ENCODE measurements around the gene EIF2B2.

DNA sequence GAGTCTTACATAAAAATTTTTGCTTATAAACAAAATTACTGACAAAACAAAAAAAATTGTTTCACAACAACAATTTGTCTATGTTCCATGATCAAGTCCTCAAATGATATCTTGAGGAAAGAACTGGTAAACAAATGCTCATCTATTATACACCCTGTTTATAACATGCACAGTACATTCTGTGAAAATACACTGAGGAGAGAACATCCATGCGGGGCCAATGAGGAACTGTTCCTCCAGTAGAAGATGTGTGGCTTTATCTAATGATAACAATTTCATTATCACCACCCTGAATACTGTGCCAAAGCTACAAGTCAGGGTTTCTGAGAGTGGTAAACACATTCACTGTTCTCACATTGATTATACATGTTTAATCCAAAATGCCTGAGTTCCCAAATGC lies 37.8 kb downstream of the EIF2B2 start:
- TF ChIP-seq ZNF70 (CRISPR knock-in tag; IDR thresholded peaks at IDR 0.05) = no peak
- TF ChIP-seq, protein P1, sequence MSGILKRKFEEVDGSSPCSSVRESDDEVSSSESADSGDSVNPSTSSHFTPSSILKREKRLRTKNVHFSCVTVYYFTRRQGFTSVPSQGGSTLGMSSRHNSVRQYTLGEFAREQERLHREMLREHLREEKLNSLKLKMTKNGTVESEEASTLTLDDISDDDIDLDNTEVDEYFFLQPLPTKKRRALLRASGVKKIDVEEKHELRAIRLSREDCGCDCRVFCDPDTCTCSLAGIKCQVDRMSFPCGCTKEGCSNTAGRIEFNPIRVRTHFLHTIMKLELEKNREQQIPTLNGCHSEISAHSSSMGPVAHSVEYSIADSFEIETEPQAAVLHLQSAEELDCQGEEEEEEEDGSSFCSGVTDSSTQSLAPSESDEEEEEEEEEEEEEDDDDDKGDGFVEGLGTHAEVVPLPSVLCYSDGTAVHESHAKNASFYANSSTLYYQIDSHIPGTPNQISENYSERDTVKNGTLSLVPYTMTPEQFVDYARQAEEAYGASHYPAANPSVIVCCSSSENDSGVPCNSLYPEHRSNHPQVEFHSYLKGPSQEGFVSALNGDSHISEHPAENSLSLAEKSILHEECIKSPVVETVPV (CRISPR knock-in tag; IDR thresholded peaks at IDR 0.05) = no peak
- no peak for TF ChIP-seq ARNTL (CRISPR knock-in tag; IDR thresholded peaks at IDR 0.05; ENCODE audit: borderline replicate concordance, low read depth)
- TF ChIP-seq, protein P2, sequence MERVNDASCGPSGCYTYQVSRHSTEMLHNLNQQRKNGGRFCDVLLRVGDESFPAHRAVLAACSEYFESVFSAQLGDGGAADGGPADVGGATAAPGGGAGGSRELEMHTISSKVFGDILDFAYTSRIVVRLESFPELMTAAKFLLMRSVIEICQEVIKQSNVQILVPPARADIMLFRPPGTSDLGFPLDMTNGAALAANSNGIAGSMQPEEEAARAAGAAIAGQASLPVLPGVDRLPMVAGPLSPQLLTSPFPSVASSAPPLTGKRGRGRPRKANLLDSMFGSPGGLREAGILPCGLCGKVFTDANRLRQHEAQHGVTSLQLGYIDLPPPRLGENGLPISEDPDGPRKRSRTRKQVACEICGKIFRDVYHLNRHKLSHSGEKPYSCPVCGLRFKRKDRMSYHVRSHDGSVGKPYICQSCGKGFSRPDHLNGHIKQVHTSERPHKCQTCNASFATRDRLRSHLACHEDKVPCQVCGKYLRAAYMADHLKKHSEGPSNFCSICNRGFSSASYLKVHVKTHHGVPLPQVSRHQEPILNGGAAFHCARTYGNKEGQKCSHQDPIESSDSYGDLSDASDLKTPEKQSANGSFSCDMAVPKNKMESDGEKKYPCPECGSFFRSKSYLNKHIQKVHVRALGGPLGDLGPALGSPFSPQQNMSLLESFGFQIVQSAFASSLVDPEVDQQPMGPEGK (CRISPR knock-in tag; IDR thresholded peaks at IDR 0.05; ENCODE audit: borderline replicate concordance) = no peak
- no peak for TF ChIP-seq ZFP30 (CRISPR knock-in tag; IDR thresholded peaks at IDR 0.05)
- TF ChIP-seq, protein P3, sequence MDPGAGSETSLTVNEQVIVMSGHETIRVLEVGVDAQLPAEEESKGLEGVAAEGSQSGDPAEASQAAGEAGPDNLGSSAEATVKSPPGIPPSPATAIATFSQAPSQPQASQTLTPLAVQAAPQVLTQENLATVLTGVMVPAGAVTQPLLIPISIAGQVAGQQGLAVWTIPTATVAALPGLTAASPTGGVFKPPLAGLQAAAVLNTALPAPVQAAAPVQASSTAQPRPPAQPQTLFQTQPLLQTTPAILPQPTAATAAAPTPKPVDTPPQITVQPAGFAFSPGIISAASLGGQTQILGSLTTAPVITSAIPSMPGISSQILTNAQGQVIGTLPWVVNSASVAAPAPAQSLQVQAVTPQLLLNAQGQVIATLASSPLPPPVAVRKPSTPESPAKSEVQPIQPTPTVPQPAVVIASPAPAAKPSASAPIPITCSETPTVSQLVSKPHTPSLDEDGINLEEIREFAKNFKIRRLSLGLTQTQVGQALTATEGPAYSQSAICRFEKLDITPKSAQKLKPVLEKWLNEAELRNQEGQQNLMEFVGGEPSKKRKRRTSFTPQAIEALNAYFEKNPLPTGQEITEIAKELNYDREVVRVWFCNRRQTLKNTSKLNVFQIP (CRISPR knock-in tag; IDR thresholded peaks at IDR 0.05; ENCODE audit: borderline replicate concordance, low read depth) = no peak
- TF ChIP-seq PPARA (CRISPR knock-in tag; IDR thresholded peaks at IDR 0.05; ENCODE audit: borderline replicate concordance) = no peak
- TF ChIP-seq SNAI2 (CRISPR knock-in tag; IDR thresholded peaks at IDR 0.05) = no peak
- TF ChIP-seq TOX (CRISPR knock-in tag; IDR thresholded peaks at IDR 0.05; ENCODE audit: borderline replicate concordance) = no peak
- TF ChIP-seq, protein P4, sequence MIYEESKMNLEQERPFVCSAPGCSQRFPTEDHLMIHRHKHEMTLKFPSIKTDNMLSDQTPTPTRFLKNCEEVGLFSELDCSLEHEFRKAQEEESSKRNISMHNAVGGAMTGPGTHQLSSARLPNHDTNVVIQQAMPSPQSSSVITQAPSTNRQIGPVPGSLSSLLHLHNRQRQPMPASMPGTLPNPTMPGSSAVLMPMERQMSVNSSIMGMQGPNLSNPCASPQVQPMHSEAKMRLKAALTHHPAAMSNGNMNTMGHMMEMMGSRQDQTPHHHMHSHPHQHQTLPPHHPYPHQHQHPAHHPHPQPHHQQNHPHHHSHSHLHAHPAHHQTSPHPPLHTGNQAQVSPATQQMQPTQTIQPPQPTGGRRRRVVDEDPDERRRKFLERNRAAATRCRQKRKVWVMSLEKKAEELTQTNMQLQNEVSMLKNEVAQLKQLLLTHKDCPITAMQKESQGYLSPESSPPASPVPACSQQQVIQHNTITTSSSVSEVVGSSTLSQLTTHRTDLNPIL (CRISPR knock-in tag; IDR thresholded peaks at IDR 0.05; ENCODE audit: low read depth) = no peak
- TF ChIP-seq RARB (CRISPR knock-in tag; IDR thresholded peaks at IDR 0.05) = no peak
- no peak for TF ChIP-seq ZC3H10 (CRISPR knock-in tag; IDR thresholded peaks at IDR 0.05)
- no peak for TF ChIP-seq TCF4 (CRISPR knock-in tag; IDR thresholded peaks at IDR 0.05; ENCODE audit: borderline replicate concordance)

Measured in SK-N-SH treated with all-trans-retinoic acid at 6 μM for 48 hours (cell line).